Erythroblast (primary cell): ENCODE data around the gene RALGDS.
"Not testable (repeated sequence)": the region's sequence is repeated elsewhere in the genome, so short reads cannot be mapped to it uniquely, and the experiment has no call there.

Experiments
- DNase-seq, 2 experiments: peaks; one replicate each; lab custom pipeline; 2025; lab: John Stamatoyannopoulos, UW
- GATA1 ChIP-seq: IDR thresholded peaks from 2 replicates; pipeline ENCODE4 v1.6.1; 2011; ENCODE audit warnings: low read depth, mild to moderate bottlenecking, control low read depth, low read length, moderate library complexity
- POLR2A ChIP-seq: IDR thresholded peaks from 2 replicates; pipeline ENCODE4 v1.6.1; 2011; ENCODE audit warnings: mild to moderate bottlenecking, low read length

RALGDS gene

GRCh38 chr9:133066181-133066983 lies 54.7 kb downstream of the RALGDS start:
- TF ChIP-seq POLR2A (no peak), GATA1 (no peak)
- DNase-seq = no peak

- TF ChIP-seq POLR2A (no peak), GATA1 (no peak)
- DNase-seq = no peak
Observed at GRCh38 chr9:133065070-133065388, 56.0 kb downstream of the RALGDS start.

- DNase-seq = no peak
- TF ChIP-seq POLR2A = no peak
- no peak for TF ChIP-seq GATA1
Observed at GRCh38 chr9:133064241-133065069, 56.6 kb downstream of the RALGDS start.

GRCh38 chr9:133063500-133064231 lies 57.4 kb downstream of the RALGDS start:
- no peak for TF ChIP-seq POLR2A
- no peak for TF ChIP-seq GATA1
- DNase-seq = no peak

GRCh38 chr9:133063159-133063499 lies 57.9 kb downstream of the RALGDS start:
- no peak for DNase-seq
- TF ChIP-seq GATA1 (no peak), POLR2A (no peak)

- DNase-seq = not testable (repeated sequence)
Observed at GRCh38 chr9:133062569-133062968, 58.5 kb downstream of the RALGDS start.

GRCh38 chr9:133061764-133062145 lies 59.3 kb downstream of the RALGDS start, which contains the start of gene CEL:
CEL (plus strand) TSS chr9:133061981; CDS start chr9:133062003, 22 bp downstream.
- DNase-seq = not testable (repeated sequence)

- DNase-seq = not testable (repeated sequence)
Observed at GRCh38 chr9:133061019-133061763, 59.8 kb downstream of the RALGDS start.

- peak; percentile 37 to 72 for DNase-seq
- no peak for TF ChIP-seq GATA1
- TF ChIP-seq POLR2A = no peak
Observed at GRCh38 chr9:133060417-133060841, 60.6 kb downstream of the RALGDS start.

- TF ChIP-seq POLR2A (no peak), GATA1 (no peak)
- DNase-seq = no peak
Observed at GRCh38 chr9:133059623-133060022, 61.4 kb downstream of the RALGDS start.

GRCh38 chr9:133058550-133059320 lies 62.3 kb downstream of the RALGDS start:
- DNase-seq = no peak
- TF ChIP-seq POLR2A = no peak

- no peak for DNase-seq
- TF ChIP-seq GATA1 = no peak
- no peak for TF ChIP-seq POLR2A
Observed at GRCh38 chr9:133058071-133058470, 63.0 kb downstream of the RALGDS start.

GRCh38 chr9:133057553-133057952 lies 63.5 kb downstream of the RALGDS start:
- DNase-seq = no peak
- TF ChIP-seq GATA1 = no peak
- TF ChIP-seq POLR2A = no peak
